ENCODE measurements around the gene ZNF83. TPM values are rescaled to one million over a fixed set of nuclear protein-coding genes. Genes with fewer than 3 reads are reported as not detected.
"Not testable (repeated sequence)": the region's sequence is repeated elsewhere in the genome, so short reads cannot be mapped to it uniquely, and the experiment has no call there.

Gene ZNF83
- total RNA-seq, 1 experiment from 2014 or later: 31.9 TPM

GRCh38 chr19:52638601-52639000 lies 446 bp upstream of the ZNF83 start:
- TF ChIP-seq CTCF (IDR thresholded peaks at IDR 0.05): no peak
- TF ChIP-seq SIN3A (IDR thresholded peaks at IDR 0.05; ENCODE audit: borderline replicate concordance, insufficient read depth, low read depth, low read length): no peak
- TF ChIP-seq POLR2AphosphoS5 (IDR thresholded peaks at IDR 0.05; ENCODE audit: low read depth, low read length): no peak
- no peak for TF ChIP-seq REST (IDR thresholded peaks at IDR 0.05; ENCODE audit: insufficient read depth in 1 of 2, low read depth in 2 of 2, low read length in 1 of 2)
- Histone ChIP-seq H3K9me3 (ENCODE audit: control insufficient read depth, insufficient read depth, low read depth, low read length) (no peaks in the 10 kb centered on the region), H3K27ac (ENCODE audit: low read length) (no peak overlapping the region), H3K36me3 (ENCODE audit: control insufficient read depth, insufficient read depth, low read length) (no peaks in the 10 kb centered on the region), H3K4me1 (ENCODE audit: control insufficient read depth, insufficient read depth, low read length) (no peaks in the 10 kb centered on the region), H3K4me3 (ENCODE audit: low read depth in 2 of 2, low read length in 2 of 2) (peak overlapping the region; percentile 62 to 74), H3K27me3 (ENCODE audit: control insufficient read depth, insufficient read depth, low read length) (no peaks in the 10 kb centered on the region)
- intact Hi-C loops (cut with micrococcal nuclease; ENCODE audit: unreplicated experiment) (no loop called here), in situ Hi-C loops (cut with HindIII; ENCODE audit: low pct_unique_long_range_greater_than_20kb, low sequenced_read_pairs) (no loop called here)
- ChIA-PET POLR2A (no interaction called here), CTCF (no interaction called here)
- ATAC-seq (peak; percentile 68), DNase-seq (ENCODE audit: low read depth, low spot score) (no peak)
- TSS peak; percentile 90 for BruUV-seq (replicated peaks)

GRCh38 chr19:52635786-52636570 lies 2.2 kb downstream of the ZNF83 start:
- no peak for ATAC-seq
- Histone ChIP-seq H3K9me3 (ENCODE audit: control insufficient read depth, insufficient read depth, low read depth, low read length) (no peaks in the 10 kb centered on the region), H3K27ac (ENCODE audit: low read length) (no peak overlapping the region), H3K27me3 (ENCODE audit: control insufficient read depth, insufficient read depth, low read length) (no peaks in the 10 kb centered on the region), H3K4me1 (ENCODE audit: control insufficient read depth, insufficient read depth, low read length) (no peaks in the 10 kb centered on the region), H3K4me3 (ENCODE audit: low read depth in 2 of 2, low read length in 2 of 2) (no peak overlapping the region), H3K36me3 (ENCODE audit: control insufficient read depth, insufficient read depth, low read length) (no peaks in the 10 kb centered on the region)
- intact Hi-C loops (cut with micrococcal nuclease; ENCODE audit: unreplicated experiment) (no loop called here), in situ Hi-C loops (cut with HindIII; ENCODE audit: low pct_unique_long_range_greater_than_20kb, low sequenced_read_pairs) (no loop called here)
- no peak for DNase-seq (ENCODE audit: low read depth, low spot score)
- POLR2A ChIA-PET: no interaction called here
- no TSS peak for BruUV-seq (replicated peaks)
- CTCF ChIA-PET: no interaction called here
- TF ChIP-seq CTCF (IDR thresholded peaks at IDR 0.05) (no peak), REST (IDR thresholded peaks at IDR 0.05; ENCODE audit: insufficient read depth in 1 of 2, low read depth in 2 of 2, low read length in 1 of 2) (no peak), SIN3A (IDR thresholded peaks at IDR 0.05; ENCODE audit: borderline replicate concordance, insufficient read depth, low read depth, low read length) (no peak), POLR2AphosphoS5 (IDR thresholded peaks at IDR 0.05; ENCODE audit: low read depth, low read length) (no peak)

- CTCF ChIA-PET; POLR2A ChIA-PET; BruUV-seq (replicated peaks); DNase-seq (ENCODE audit: low read depth, low spot score); H3K27me3 ChIP-seq (ENCODE audit: control insufficient read depth, insufficient read depth, low read length); ATAC-seq; H3K4me1 ChIP-seq (ENCODE audit: control insufficient read depth, insufficient read depth, low read length); in situ Hi-C loops (cut with HindIII; ENCODE audit: low pct_unique_long_range_greater_than_20kb, low sequenced_read_pairs); intact Hi-C loops (cut with micrococcal nuclease; ENCODE audit: unreplicated experiment); H3K9me3 ChIP-seq (ENCODE audit: control insufficient read depth, insufficient read depth, low read depth, low read length); H3K4me3 ChIP-seq (ENCODE audit: low read depth in 2 of 2, low read length in 2 of 2); H3K27ac ChIP-seq (ENCODE audit: low read length); H3K36me3 ChIP-seq (ENCODE audit: control insufficient read depth, insufficient read depth, low read length): not testable (repeated sequence)
Measured at GRCh38 chr19:52627441-52627840, 10.7 kb downstream of the ZNF83 start.
